K562 (cell line): ENCODE data around the gene SAP30BP. TPM values are rescaled to one million over a fixed set of nuclear protein-coding genes. Genes with fewer than 3 reads are reported as not detected.

Source experiments
- ATAC-seq: fragments of 200-7000 bp; cut with Tn5 transposase; 3 replicates; pipeline ENCODE4 v1.9.1; 2020; ENCODE audit warnings: moderate library complexity
- BruUV-seq: library from RNA; stranded (reverse); fragments of 400-500 nt; replicated peaks from 2 replicates; lab custom pipeline; 2021; lab: Mats Ljungman, UMichigan
- CTCF ChIA-PET: fragments of 300-600 bp; formaldehyde crosslinking; extraction: SDS; loops from one replicate; lab custom pipeline; 2021; ENCODE audit warnings: low intra/inter-chr PET ratio; lab: Yijun Ruan, JAX
- POLR2A ChIA-PET: fragments of 300-600, 350-650 bp; sonication (Branson Sonifier 250); formaldehyde crosslinking; extraction: SDS; loops from one replicate; lab custom pipeline; 2021; ENCODE audit warnings: antibody characterized with exemption, inconsistent platforms; lab: Yijun Ruan, JAX
- DNase-seq, 4 experiments: peaks; one replicate each; pipeline versions ENCODE4 v3.0.0 to v3.0.0-alpha.2; 2011 to 2018; ENCODE audit warnings: low spot score in 3 of 4, mixed read lengths in 3 of 4; ENCODE audit errors: extremely low read depth in 1 of 4
- FAIRE-seq: peaks from 2 replicates; lab custom pipeline; 2011; peaks lifted over from hg19 to GRCh38; lab: Jason Lieb, UNC
- H2AFZ ChIP-seq: 2 replicates; pipeline ENCODE4 v1.6.0; 2011; ENCODE audit warnings: low read depth, low read length, control low read depth, inconsistent platforms
- H3K27ac ChIP-seq: fragments of 200-600 bp; 3 replicates; pipeline ENCODE4 v1.8.0; 2011; ENCODE audit warnings: low read depth, mild to moderate bottlenecking, control low read depth, inconsistent platforms, low read length, moderate library complexity, mixed read lengths; ENCODE audit errors: extremely low read depth
- H3K27me3 ChIP-seq, 2 experiments: fragments of 300-600 bp in 1 of 2; 2 replicates in 1 of 2; 3 replicates in 1 of 2; pipeline versions ENCODE4 v1.6.0 to v1.8.0; 2011; ENCODE audit warnings: inconsistent platforms in 2 of 2, low read length in 2 of 2, mild to moderate bottlenecking in 1 of 2, mixed read lengths in 1 of 2, moderate library complexity in 1 of 2; ENCODE audit not compliant: control insufficient read depth in 2 of 2, insufficient read depth in 2 of 2
- H3K36me3 ChIP-seq: fragments of 300-600 bp; 3 replicates; pipeline ENCODE4 v1.8.0; 2011; ENCODE audit warnings: mild to moderate bottlenecking, low read length, inconsistent platforms; ENCODE audit not compliant: control insufficient read depth, insufficient read depth
- H3K4me1 ChIP-seq, 2 experiments: fragments of 200-600 bp in 1 of 2; replicated peaks in 1 of 2; 2 replicates in 1 of 2; 3 replicates in 1 of 2; pipeline versions ENCODE4 v1.5.1 to v1.8.0; 2011; ENCODE audit warnings: inconsistent platforms in 2 of 2, low read length in 2 of 2, mild to moderate bottlenecking in 1 of 2, mixed read lengths in 1 of 2, moderate library complexity in 1 of 2; ENCODE audit not compliant: control insufficient read depth in 2 of 2, insufficient read depth in 2 of 2
- H3K4me2 ChIP-seq: 2 replicates; pipeline ENCODE4 v1.6.1; 2011; ENCODE audit warnings: low read length, control low read depth, inconsistent platforms, mixed read lengths; ENCODE audit not compliant: insufficient read depth
- H3K4me3 ChIP-seq: fragments of 200-600 bp; sonication (generic), shearing (Covaris generic); 2 replicates; pipeline ENCODE4 v1.5.1; 2016; ENCODE audit warnings: control low read depth, inconsistent platforms
- H3K79me2 ChIP-seq: fragments of 200-600 bp; 3 replicates; pipeline ENCODE4 v1.8.0; 2011; ENCODE audit warnings: low read length, inconsistent platforms; ENCODE audit not compliant: control insufficient read depth, insufficient read depth
- H3K9ac ChIP-seq, 2 experiments: 2 replicates each; pipeline versions ENCODE4 v1.6.0 to v1.6.1; 2011; ENCODE audit warnings: low read depth in 2 of 2, low read length in 2 of 2, control low read depth in 1 of 2, inconsistent platforms in 1 of 2, mild to moderate bottlenecking in 1 of 2, mixed read lengths in 1 of 2; ENCODE audit not compliant: insufficient read depth in 1 of 2
- H3K9me1 ChIP-seq: one replicate; pipeline ENCODE4 v1.6.0; 2011; ENCODE audit warnings: inconsistent platforms, mild to moderate bottlenecking, low read length, moderate library complexity; ENCODE audit not compliant: control insufficient read depth, insufficient read depth
- H3K9me3 ChIP-seq: replicated peaks from 2 replicates; pipeline ENCODE4 v1.5.1; 2011; ENCODE audit warnings: low read depth, low read length, inconsistent platforms; ENCODE audit not compliant: control insufficient read depth, insufficient read depth
- H4K20me1 ChIP-seq: replicated peaks from 2 replicates; pipeline ENCODE4 v1.6.1; 2011; ENCODE audit warnings: low read length, inconsistent platforms, mixed read lengths; ENCODE audit not compliant: control insufficient read depth, insufficient read depth
- ESRRA ChIP-seq: fragments of 450-650 bp; IDR thresholded peaks from 2 replicates; pipeline ENCODE4 v1.6.1; 2014; ENCODE audit warnings: low read depth, mild to moderate bottlenecking, moderate library complexity, borderline replicate concordance
- NCOA6 ChIP-seq: fragments of 450-650 bp; IDR thresholded peaks from 2 replicates; pipeline ENCODE4 v1.6.1; 2017; ENCODE audit warnings: mild to moderate bottlenecking
- NFYB ChIP-seq: IDR thresholded peaks from 2 replicates; pipeline ENCODE4 v1.6.1; 2011; ENCODE audit warnings: mild to moderate bottlenecking, moderate library complexity; ENCODE audit not compliant: insufficient read length; ENCODE audit errors: extremely low read depth
- PTTG1 ChIP-seq: fragments of 450-650 bp; IDR thresholded peaks from 2 replicates; pipeline ENCODE4 v1.6.1; 2016; ENCODE audit warnings: low read depth, mild to moderate bottlenecking, missing genetic modification characterization, missing compliant biosample characterization
- RBBP5 ChIP-seq: fragments of 200-600 bp; sonication (generic); IDR thresholded peaks from 2 replicates; pipeline ENCODE4 v1.6.1; 2012; ENCODE audit warnings: borderline replicate concordance, mild to moderate bottlenecking, low read length, control low read depth, inconsistent platforms; ENCODE audit not compliant: insufficient read depth, poor library complexity, severe bottlenecking
- RBM34 ChIP-seq: fragments of 200-400 bp; formaldehyde crosslinking; IDR thresholded peaks from 2 replicates; pipeline ENCODE4 v1.6.1; 2018; ENCODE audit warnings: low read length, borderline replicate concordance; ENCODE audit not compliant: insufficient read depth
- ZNF143 ChIP-seq: sonication (generic); formaldehyde crosslinking; IDR thresholded peaks from 2 replicates; pipeline ENCODE4 v1.9.0; 2022; ENCODE audit warnings: mild to moderate bottlenecking, missing genetic modification reagents
- ZNF780A ChIP-seq: fragments of 250-450 bp; sonication (Bioruptor Pico); IDR thresholded peaks from 2 replicates; pipeline ENCODE4 v1.5.0; 2021; ENCODE audit warnings: mild to moderate bottlenecking
- ZSCAN29 ChIP-seq: fragments of 450-650 bp; IDR thresholded peaks from 2 replicates; pipeline ENCODE4 v1.6.1; 2017
- WGBS: fragments of 100-300 bp; shearing (Covaris generic); methylation state at CpG from one replicate; pipeline ENCODE4 v1.1.6; 2016; ENCODE audit warnings: low coverage, mixed read lengths; ENCODE audit not compliant: insufficient coverage; ENCODE audit errors: missing lambda C conversion rate; 5-methylcytosine and 5-hydroxymethylcytosine counted together
- in situ Hi-C: fragments of 300-500 bp; cut with MboI; formaldehyde crosslinking; loops from 4 replicates; pipeline ENCODE4 v1.15.0; 2018; ENCODE audit warnings: inconsistent platforms, mixed read lengths
- intact Hi-C: fragments of 100-400 bp; cut with micrococcal nuclease; formaldehyde crosslinking; loops from 2 replicates; pipeline ENCODE4 v1.14.2; 2022
- polyA plus RNA-seq, 8 experiments: library from polyadenylated mRNA; depleted of rRNA in 4 of 8; stranded (reverse) in 5 of 8; unstranded in 3 of 8; fragments of >200 nt; fragmentation: Nextera tagmentation in 2 of 8; fragmentation: Illumina TruSeq in 1 of 8; extraction: Ambion mirVana in 2 of 8; extraction: Trizol in 1 of 8; gene quantifications; 2 replicates each; pipeline versions ENCODE4 v1.2.1 to v1.2.3, GENCODE V29; 2011 to 2014; ENCODE audit warnings: inconsistent platforms in 1 of 8, missing spikeins in 1 of 8
- total RNA-seq, 7 experiments: library from RNA; depleted of rRNA in 6 of 7; stranded (reverse); fragments of >200 nt in 6 of 7; fragmentation: Illumina TruSeq in 2 of 7; extraction: Trizol in 2 of 7; gene quantifications; 2 replicates each; pipeline versions ENCODE4 v1.2.1 to v1.2.3, GENCODE V29; 2011 to 2021; ENCODE audit warnings: low replicate concordance in 1 of 7
- TF ChIP-seq, protein P1 (sequence below): fragments of 250-450 bp; sonication (Bioruptor Pico); IDR thresholded peaks from 2 replicates; pipeline ENCODE4 v1.8.0; 2021; ENCODE audit warnings: moderate library complexity, mild to moderate bottlenecking, inconsistent platforms
- TF ChIP-seq, protein P2 (sequence below): sonication (generic); formaldehyde crosslinking; IDR thresholded peaks from 2 replicates; pipeline ENCODE4 v1.8.0; 2022; ENCODE audit warnings: mild to moderate bottlenecking, missing genetic modification reagents, borderline replicate concordance
- TF ChIP-seq, protein P3 (sequence below): fragments of 250-450 bp; sonication (Bioruptor Pico); IDR thresholded peaks from 2 replicates; pipeline ENCODE4 v1.8.0; 2022; ENCODE audit warnings: moderate library complexity, mild to moderate bottlenecking, inconsistent platforms
- TF ChIP-seq, protein P4 (sequence below): sonication (generic); formaldehyde crosslinking; IDR thresholded peaks from 2 replicates; pipeline ENCODE4 v1.8.0; 2022; ENCODE audit warnings: mild to moderate bottlenecking, low read depth, missing genetic modification reagents

The SAP30BP gene
- total and polyA plus RNA-seq, 9 of the 15 experiments (the other 6 are each of a cell fraction or from before 2014, with no cell fraction given), result 45.3 to 154 (median 71.7) TPM

GRCh38 chr17:75730065-75730464 is 62.9 kb downstream of the SAP30BP start (continued):
- TF ChIP-seq ESRRA, result no peak
- TF ChIP-seq, all 486 proteins: peak for 0

GRCh38 chr17:75731086-75731715 is 64.1 kb downstream of the SAP30BP start:
- ATAC-seq, result no peak; the same call in 2 of the 3 replicates
- Histone ChIP-seq H3K9me3 (no peaks in the 10 kb centered on the region), H3K27me3 (peaks cover 9 to 38% of the 10 kb centered on the region in 2 experiments; a peak in 4 of 5 replicates), H3K79me2 (no peaks in the 10 kb centered on the region), H3K4me3 (no peak overlapping the region), H3K36me3 (no peaks in the 10 kb centered on the region), H3K4me1 (peaks cover 0 to 36% of the 10 kb centered on the region in 2 experiments; a peak in 2 of 5 replicates), H3K9me1 (no peaks in the 10 kb centered on the region), H3K9ac (no peak overlapping the region), H2AFZ (no peak overlapping the region), H4K20me1 (no peaks in the 10 kb centered on the region), H3K27ac (no peak overlapping the region), H3K4me2 (no peak overlapping the region)
- DNase-seq, result no peak
- BruUV-seq, result no TSS peak
- in situ Hi-C loops, result no loop called here
- ChIA-PET CTCF (interaction anchor here (0.7 kb wide), 1 partner anchor 11 kb away, joined by 3 read pairs; no protein-coding TSS in a partner anchor), POLR2A (interaction anchor here (1.3 to 2.4 kb wide), 2 partner anchors 12 to 42 kb away, joined by 5 to 12 read pairs; no protein-coding TSS in a partner anchor)
- FAIRE-seq, result no peak
- intact Hi-C loops, result no loop called here
- WGBS, result 29% methylated on average over 22 of the region's 26 CpGs
- TF ChIP-seq, protein P1, sequence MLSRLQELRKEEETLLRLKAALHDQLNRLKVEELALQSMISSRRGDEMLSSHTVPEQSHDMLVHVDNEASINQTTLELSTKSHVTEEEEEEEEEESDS (CRISPR knock-in tag), result no peak
- TF ChIP-seq NFYB (no peak), ZNF143 (no peak), RBM34 (no peak), ZSCAN29 (no peak), PTTG1 (tag) (no peak), RBBP5 (no peak), NCOA6 (no peak), ZNF780A (CRISPR knock-in tag) (no peak)
- TF ChIP-seq, protein P2, sequence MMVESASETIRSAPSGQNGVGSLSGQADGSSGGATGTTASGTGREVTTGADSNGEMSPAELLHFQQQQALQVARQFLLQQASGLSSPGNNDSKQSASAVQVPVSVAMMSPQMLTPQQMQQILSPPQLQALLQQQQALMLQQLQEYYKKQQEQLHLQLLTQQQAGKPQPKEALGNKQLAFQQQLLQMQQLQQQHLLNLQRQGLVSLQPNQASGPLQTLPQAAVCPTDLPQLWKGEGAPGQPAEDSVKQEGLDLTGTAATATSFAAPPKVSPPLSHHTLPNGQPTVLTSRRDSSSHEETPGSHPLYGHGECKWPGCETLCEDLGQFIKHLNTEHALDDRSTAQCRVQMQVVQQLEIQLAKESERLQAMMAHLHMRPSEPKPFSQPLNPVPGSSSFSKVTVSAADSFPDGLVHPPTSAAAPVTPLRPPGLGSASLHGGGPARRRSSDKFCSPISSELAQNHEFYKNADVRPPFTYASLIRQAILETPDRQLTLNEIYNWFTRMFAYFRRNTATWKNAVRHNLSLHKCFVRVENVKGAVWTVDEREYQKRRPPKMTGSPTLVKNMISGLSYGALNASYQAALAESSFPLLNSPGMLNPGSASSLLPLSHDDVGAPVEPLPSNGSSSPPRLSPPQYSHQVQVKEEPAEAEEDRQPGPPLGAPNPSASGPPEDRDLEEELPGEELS (CRISPR knock-in tag), result no peak
- TF ChIP-seq, protein P3, sequence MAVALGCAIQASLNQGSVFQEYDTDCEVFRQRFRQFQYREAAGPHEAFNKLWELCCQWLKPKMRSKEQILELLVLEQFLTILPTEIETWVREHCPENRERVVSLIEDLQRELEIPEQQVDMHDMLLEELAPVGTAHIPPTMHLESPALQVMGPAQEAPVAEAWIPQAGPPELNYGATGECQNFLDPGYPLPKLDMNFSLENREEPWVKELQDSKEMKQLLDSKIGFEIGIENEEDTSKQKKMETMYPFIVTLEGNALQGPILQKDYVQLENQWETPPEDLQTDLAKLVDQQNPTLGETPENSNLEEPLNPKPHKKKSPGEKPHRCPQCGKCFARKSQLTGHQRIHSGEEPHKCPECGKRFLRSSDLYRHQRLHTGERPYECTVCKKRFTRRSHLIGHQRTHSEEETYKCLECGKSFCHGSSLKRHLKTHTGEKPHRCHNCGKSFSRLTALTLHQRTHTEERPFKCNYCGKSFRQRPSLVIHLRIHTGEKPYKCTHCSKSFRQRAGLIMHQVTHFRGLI (CRISPR knock-in tag), result no peak
- TF ChIP-seq, protein P4, sequence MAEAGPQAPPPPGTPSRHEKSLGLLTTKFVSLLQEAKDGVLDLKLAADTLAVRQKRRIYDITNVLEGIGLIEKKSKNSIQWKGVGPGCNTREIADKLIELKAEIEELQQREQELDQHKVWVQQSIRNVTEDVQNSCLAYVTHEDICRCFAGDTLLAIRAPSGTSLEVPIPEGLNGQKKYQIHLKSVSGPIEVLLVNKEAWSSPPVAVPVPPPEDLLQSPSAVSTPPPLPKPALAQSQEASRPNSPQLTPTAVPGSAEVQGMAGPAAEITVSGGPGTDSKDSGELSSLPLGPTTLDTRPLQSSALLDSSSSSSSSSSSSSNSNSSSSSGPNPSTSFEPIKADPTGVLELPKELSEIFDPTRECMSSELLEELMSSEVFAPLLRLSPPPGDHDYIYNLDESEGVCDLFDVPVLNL (CRISPR knock-in tag), result no peak
